ENCODE data around the gene CDHR1. TPM values are rescaled to one million over a fixed set of nuclear protein-coding genes. Genes with fewer than 3 reads are reported as not detected.

Gene CDHR1
- polyA plus RNA-seq, 1 donor from 2014 or later, result 1.9 TPM

DNA sequence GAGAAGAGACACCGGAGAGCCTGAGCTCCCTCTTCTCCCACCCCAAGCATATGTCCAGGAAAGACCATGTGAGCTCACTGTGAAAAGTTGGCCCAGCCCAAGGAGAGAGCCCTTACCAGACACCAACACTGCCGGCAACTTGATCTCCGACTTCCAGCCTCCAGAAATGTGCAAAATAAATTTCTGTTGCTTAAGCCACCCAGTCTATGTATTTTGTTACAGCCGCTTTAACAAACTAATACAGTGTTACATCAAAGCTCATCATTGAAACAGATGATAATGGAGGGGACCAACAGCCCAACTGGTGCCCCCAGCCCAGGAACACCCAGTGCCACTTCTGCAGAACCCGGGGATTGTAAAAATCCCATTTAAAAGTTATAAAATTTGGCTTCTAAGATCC, 69.4 kb downstream of the CDHR1 start:
- no peaks in the 10 kb centered on the region for H3K79me2 ChIP-seq (replicated peaks; ENCODE audit: insufficient read depth, low read length)
- no peaks in the 10 kb centered on the region for H3K9me3 ChIP-seq (ENCODE audit: low read length)
- H3K36me3 ChIP-seq (ENCODE audit: insufficient read depth, low read length), result no peaks in the 10 kb centered on the region
- no peaks in the 10 kb centered on the region for H3F3A ChIP-seq (ENCODE audit: insufficient read depth, low read length, poor library complexity, severe bottlenecking)
- no peak overlapping the region for H2AFZ ChIP-seq (ENCODE audit: low read depth, low read length)
- no peak overlapping the region for H3K9ac ChIP-seq (ENCODE audit: low read length)
- H3K9me2 ChIP-seq (ENCODE audit: insufficient read depth, low read length), result no peaks in the 10 kb centered on the region
- H3K4me3 ChIP-seq (ENCODE audit: low read length), result no peak overlapping the region
- H3K27ac ChIP-seq (ENCODE audit: low read length), result no peak overlapping the region
- no peaks in the 10 kb centered on the region for H3K27me3 ChIP-seq (ENCODE audit: insufficient read depth, low read depth, low read length)
- no peak for TF ChIP-seq POLR2AphosphoS5 (IDR thresholded peaks at IDR 0.05)
- no peak for TF ChIP-seq RAD21 (conservative IDR thresholded peaks at IDR 0.05)
- no peak for TF ChIP-seq TAF1 (IDR thresholded peaks at IDR 0.05; ENCODE audit: low read depth)
- TF ChIP-seq, protein P1, sequence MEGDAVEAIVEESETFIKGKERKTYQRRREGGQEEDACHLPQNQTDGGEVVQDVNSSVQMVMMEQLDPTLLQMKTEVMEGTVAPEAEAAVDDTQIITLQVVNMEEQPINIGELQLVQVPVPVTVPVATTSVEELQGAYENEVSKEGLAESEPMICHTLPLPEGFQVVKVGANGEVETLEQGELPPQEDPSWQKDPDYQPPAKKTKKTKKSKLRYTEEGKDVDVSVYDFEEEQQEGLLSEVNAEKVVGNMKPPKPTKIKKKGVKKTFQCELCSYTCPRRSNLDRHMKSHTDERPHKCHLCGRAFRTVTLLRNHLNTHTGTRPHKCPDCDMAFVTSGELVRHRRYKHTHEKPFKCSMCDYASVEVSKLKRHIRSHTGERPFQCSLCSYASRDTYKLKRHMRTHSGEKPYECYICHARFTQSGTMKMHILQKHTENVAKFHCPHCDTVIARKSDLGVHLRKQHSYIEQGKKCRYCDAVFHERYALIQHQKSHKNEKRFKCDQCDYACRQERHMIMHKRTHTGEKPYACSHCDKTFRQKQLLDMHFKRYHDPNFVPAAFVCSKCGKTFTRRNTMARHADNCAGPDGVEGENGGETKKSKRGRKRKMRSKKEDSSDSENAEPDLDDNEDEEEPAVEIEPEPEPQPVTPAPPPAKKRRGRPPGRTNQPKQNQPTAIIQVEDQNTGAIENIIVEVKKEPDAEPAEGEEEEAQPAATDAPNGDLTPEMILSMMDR (IDR thresholded peaks at IDR 0.05; ENCODE audit: poor library complexity, severe bottlenecking), result no peak
- no peak for TF ChIP-seq EP300 (conservative IDR thresholded peaks at IDR 0.05; ENCODE audit: poor library complexity, severe bottlenecking)
- TF ChIP-seq MXI1 (conservative IDR thresholded peaks at IDR 0.05; ENCODE audit: poor library complexity, severe bottlenecking), result no peak
- TF ChIP-seq, protein P2, sequence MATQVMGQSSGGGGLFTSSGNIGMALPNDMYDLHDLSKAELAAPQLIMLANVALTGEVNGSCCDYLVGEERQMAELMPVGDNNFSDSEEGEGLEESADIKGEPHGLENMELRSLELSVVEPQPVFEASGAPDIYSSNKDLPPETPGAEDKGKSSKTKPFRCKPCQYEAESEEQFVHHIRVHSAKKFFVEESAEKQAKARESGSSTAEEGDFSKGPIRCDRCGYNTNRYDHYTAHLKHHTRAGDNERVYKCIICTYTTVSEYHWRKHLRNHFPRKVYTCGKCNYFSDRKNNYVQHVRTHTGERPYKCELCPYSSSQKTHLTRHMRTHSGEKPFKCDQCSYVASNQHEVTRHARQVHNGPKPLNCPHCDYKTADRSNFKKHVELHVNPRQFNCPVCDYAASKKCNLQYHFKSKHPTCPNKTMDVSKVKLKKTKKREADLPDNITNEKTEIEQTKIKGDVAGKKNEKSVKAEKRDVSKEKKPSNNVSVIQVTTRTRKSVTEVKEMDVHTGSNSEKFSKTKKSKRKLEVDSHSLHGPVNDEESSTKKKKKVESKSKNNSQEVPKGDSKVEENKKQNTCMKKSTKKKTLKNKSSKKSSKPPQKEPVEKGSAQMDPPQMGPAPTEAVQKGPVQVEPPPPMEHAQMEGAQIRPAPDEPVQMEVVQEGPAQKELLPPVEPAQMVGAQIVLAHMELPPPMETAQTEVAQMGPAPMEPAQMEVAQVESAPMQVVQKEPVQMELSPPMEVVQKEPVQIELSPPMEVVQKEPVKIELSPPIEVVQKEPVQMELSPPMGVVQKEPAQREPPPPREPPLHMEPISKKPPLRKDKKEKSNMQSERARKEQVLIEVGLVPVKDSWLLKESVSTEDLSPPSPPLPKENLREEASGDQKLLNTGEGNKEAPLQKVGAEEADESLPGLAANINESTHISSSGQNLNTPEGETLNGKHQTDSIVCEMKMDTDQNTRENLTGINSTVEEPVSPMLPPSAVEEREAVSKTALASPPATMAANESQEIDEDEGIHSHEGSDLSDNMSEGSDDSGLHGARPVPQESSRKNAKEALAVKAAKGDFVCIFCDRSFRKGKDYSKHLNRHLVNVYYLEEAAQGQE (IDR thresholded peaks at IDR 0.05; ENCODE audit: borderline replicate concordance), result no peak
- no peak for TF ChIP-seq EZH2 (IDR thresholded peaks at IDR 0.05; ENCODE audit: borderline replicate concordance, insufficient read depth, low read length, poor library complexity, severe bottlenecking)
- TF ChIP-seq SMC3 (conservative IDR thresholded peaks at IDR 0.05; ENCODE audit: poor library complexity), result no peak
- H4K20me1 ChIP-seq (ENCODE audit: insufficient read depth), result no peaks in the 10 kb centered on the region
- no peak overlapping the region for H3K4me2 ChIP-seq (ENCODE audit: low read length)

DNA sequence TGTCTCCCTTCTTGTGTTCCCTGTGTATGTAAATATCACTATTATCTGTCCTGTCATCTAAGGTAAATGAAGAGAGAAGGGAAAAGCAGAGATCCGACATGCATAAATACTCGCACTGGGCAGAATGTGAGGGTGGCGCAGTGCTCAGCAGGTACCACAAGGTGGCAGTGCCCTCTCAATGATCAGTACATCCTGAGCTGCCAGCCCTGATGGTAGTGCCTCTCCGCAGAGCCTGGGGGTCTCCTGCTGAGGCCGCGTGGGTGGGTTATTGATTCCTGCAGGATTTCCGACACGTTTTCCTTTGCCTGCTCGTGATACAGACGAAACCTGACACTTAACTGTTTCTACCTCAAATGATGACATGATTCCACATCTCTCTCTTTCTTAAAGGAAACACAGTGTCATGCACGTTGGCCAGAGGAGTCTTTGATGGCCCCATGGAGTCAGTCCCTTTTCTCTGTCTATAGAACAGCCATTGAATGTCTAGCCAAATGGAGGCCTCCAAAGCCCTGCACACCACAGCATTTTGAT, 70.3 kb downstream of the CDHR1 start:
- Histone ChIP-seq H3K79me2 (replicated peaks; ENCODE audit: insufficient read depth, low read length) (no peaks in the 10 kb centered on the region), H3K9me2 (ENCODE audit: insufficient read depth, low read length) (no peaks in the 10 kb centered on the region), H3K27ac (ENCODE audit: low read length) (no peak overlapping the region), H2AFZ (ENCODE audit: low read depth, low read length) (no peak overlapping the region), H3K9ac (ENCODE audit: low read length) (no peak overlapping the region), H3K4me3 (ENCODE audit: low read length) (no peak overlapping the region), H4K20me1 (ENCODE audit: insufficient read depth) (no peaks in the 10 kb centered on the region), H3F3A (ENCODE audit: insufficient read depth, low read length, poor library complexity, severe bottlenecking) (no peaks in the 10 kb centered on the region), H3K4me2 (ENCODE audit: low read length) (no peak overlapping the region), H3K27me3 (ENCODE audit: insufficient read depth, low read depth, low read length) (no peaks in the 10 kb centered on the region), H3K36me3 (ENCODE audit: insufficient read depth, low read length) (no peaks in the 10 kb centered on the region), H3K9me3 (ENCODE audit: low read length) (no peaks in the 10 kb centered on the region)
- TF ChIP-seq, protein P2 (IDR thresholded peaks at IDR 0.05; ENCODE audit: borderline replicate concordance), result no peak
- TF ChIP-seq MXI1 (conservative IDR thresholded peaks at IDR 0.05; ENCODE audit: poor library complexity, severe bottlenecking) (peak; percentile 77), EP300 (conservative IDR thresholded peaks at IDR 0.05; ENCODE audit: poor library complexity, severe bottlenecking) (peak; percentile 40), RAD21 (conservative IDR thresholded peaks at IDR 0.05) (peak; percentile 98), TAF1 (IDR thresholded peaks at IDR 0.05; ENCODE audit: low read depth) (no peak), SMC3 (conservative IDR thresholded peaks at IDR 0.05; ENCODE audit: poor library complexity) (peak; percentile 97), POLR2AphosphoS5 (IDR thresholded peaks at IDR 0.05) (peak; percentile 54), EZH2 (IDR thresholded peaks at IDR 0.05; ENCODE audit: borderline replicate concordance, insufficient read depth, low read length, poor library complexity, severe bottlenecking) (no peak)
- TF ChIP-seq, protein P1 (IDR thresholded peaks at IDR 0.05; ENCODE audit: poor library complexity, severe bottlenecking), result peak; percentile 98
